Measurements from ENCODE around the gene LCN1. TPM values are rescaled to one million over a fixed set of nuclear protein-coding genes. Genes with fewer than 3 reads are reported as not detected.
"Not testable (repeated sequence)": the region's sequence is repeated elsewhere in the genome, so short reads cannot be mapped to it uniquely, and the experiment has no call there.

Gene LCN1
- total RNA-seq, 3 donors from 2014 or later: not detected

DNA sequence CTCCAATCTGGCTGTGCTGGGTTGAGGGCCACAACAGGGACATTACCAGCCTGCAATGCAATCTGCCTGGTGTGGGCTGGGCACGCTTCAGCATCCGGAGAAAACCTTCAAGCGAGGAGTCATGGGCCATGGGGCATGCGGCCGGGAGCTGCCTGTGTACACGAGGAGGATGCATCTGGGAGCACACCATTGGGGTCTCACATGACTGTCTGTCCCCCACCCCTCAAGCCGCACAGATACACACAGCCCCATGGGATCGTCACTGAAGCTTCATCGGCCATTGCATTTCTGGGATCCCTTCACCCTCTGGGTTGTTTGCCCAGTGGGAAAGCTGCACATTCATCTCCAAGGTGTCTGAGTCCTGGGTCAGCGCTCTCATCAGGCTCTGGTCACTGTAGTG lies 9.9 kb downstream of the LCN1 start:
- Mint-ChIP-seq H3K4me3 (no peak overlapping the region), H3K27me3 (ENCODE audit: low read depth) (peaks cover 13% of the 10 kb centered on the region), H3K9me3 (no peaks in the 10 kb centered on the region), H3K4me1 (ENCODE audit: low read depth) (no peaks in the 10 kb centered on the region), H3K36me3 (ENCODE audit: insufficient read depth) (no peaks in the 10 kb centered on the region)
- DNase-seq (no peak), ATAC-seq (no peak)

- H3K4me3 Mint-ChIP-seq: no peak overlapping the region
- no peaks in the 10 kb centered on the region for H3K4me1 Mint-ChIP-seq (ENCODE audit: low read depth)
- no peak for DNase-seq
- H3K9me3 Mint-ChIP-seq: no peaks in the 10 kb centered on the region
- H3K36me3 Mint-ChIP-seq (ENCODE audit: insufficient read depth): no peaks in the 10 kb centered on the region
- no peak for ATAC-seq
- peaks cover 19% of the 10 kb centered on the region for H3K27me3 Mint-ChIP-seq (ENCODE audit: low read depth)
These were observed 11.9 kb downstream of the LCN1 start for GRCh38 chr9:135533113-135533512.

DNA sequence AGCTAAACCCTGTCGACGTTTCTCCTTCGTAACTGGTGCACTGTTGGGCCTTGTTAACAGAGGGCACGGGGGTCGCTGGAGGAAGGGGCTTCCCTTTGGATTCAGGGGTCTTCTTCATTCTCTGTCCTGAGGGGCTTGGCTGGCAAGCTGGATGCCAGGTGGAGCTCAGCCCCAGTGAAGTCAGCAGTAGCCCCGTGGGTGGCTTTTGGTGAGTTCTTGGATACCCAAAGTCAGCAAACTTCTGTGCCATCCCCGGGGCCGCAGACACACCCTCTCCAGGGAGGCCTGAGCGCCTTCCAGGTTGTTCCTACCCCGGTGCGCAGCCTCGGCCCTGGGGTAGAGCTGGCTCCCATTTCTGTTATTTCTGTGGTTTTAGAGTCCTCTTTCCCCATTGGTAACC lies 12.4 kb downstream of the LCN1 start:
- DNase-seq (no peak), ATAC-seq (no peak)
- Mint-ChIP-seq H3K27me3 (ENCODE audit: low read depth) (peaks cover 23% of the 10 kb centered on the region), H3K36me3 (ENCODE audit: insufficient read depth) (no peaks in the 10 kb centered on the region), H3K4me3 (no peak overlapping the region), H3K9me3 (no peaks in the 10 kb centered on the region), H3K4me1 (ENCODE audit: low read depth) (no peaks in the 10 kb centered on the region)

- not testable (repeated sequence) for H3K4me3 Mint-ChIP-seq; DNase-seq; H3K36me3 Mint-ChIP-seq (ENCODE audit: insufficient read depth); H3K9me3 Mint-ChIP-seq; H3K4me1 Mint-ChIP-seq (ENCODE audit: low read depth); ATAC-seq
- peaks cover 29% of the 10 kb centered on the region for H3K27me3 Mint-ChIP-seq (ENCODE audit: low read depth)
These were observed 13.0 kb downstream of the LCN1 start for GRCh38 chr9:135534192-135534711.

DNA sequence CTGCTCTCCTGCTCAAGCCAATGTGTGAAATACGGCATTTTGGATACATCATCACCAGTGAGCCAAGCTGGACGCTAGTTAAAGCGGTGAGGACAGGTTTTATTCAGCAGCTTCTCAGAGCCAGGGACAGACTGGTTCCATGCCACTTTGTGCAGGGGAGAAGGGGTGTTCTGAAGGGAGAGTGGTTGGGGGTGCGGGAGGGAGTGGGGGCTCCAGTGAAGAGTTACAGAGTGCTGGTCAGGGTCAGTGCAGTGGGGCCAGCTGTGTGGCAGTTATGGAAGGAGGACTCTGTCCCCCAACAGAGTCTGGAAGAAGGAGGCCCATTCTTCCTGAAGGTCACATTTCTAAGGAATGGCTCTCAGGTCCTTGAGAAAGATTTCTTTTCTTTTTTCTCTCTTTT lies 13.6 kb downstream of the LCN1 start:
- not testable (repeated sequence) for H3K9me3 Mint-ChIP-seq; ATAC-seq; DNase-seq; H3K4me1 Mint-ChIP-seq (ENCODE audit: low read depth); H3K36me3 Mint-ChIP-seq (ENCODE audit: insufficient read depth); H3K4me3 Mint-ChIP-seq
- H3K27me3 Mint-ChIP-seq (ENCODE audit: low read depth): peaks cover 30% of the 10 kb centered on the region

DNA sequence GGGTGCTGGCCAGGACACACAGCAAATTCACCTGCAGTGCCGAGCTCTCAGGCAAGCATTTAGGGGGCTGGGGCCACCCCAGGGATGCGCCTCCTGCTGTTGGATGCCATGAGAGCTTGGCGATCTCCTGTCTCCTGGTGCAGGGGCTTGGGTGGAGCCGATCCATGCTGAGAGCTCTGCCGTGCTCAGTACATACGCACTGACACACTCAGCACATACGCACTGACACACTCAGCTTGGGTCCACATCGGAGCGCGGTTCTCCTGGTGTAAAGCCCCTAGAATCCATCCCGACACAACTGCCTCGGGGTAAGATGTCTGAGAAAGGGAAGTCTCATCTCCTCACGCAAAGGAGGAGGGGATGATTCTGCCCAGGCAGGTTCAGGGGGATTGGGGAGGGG lies 14.4 kb downstream of the LCN1 start:
- not testable (repeated sequence) for ATAC-seq; DNase-seq; H3K4me1 Mint-ChIP-seq (ENCODE audit: low read depth); H3K4me3 Mint-ChIP-seq; H3K36me3 Mint-ChIP-seq (ENCODE audit: insufficient read depth); H3K9me3 Mint-ChIP-seq
- peaks cover 33% of the 10 kb centered on the region for H3K27me3 Mint-ChIP-seq (ENCODE audit: low read depth)

- Mint-ChIP-seq H3K9me3 (no peaks in the 10 kb centered on the region), H3K4me1 (ENCODE audit: low read depth) (no peaks in the 10 kb centered on the region), H3K27me3 (ENCODE audit: low read depth) (peaks cover 33% of the 10 kb centered on the region), H3K4me3 (no peak overlapping the region), H3K36me3 (ENCODE audit: insufficient read depth) (no peaks in the 10 kb centered on the region)
- no peak for DNase-seq
- no peak for ATAC-seq
These were observed 15.0 kb downstream of the LCN1 start for GRCh38 chr9:135536216-135536615.

GRCh38 chr9:135543262-135543894 lies 22.1 kb downstream of the LCN1 start:
- H3K4me3 Mint-ChIP-seq; ATAC-seq; DNase-seq; H3K9me3 Mint-ChIP-seq; H3K4me1 Mint-ChIP-seq (ENCODE audit: low read depth); H3K36me3 Mint-ChIP-seq (ENCODE audit: insufficient read depth): not testable (repeated sequence)
- peaks cover 22% of the 10 kb centered on the region for H3K27me3 Mint-ChIP-seq (ENCODE audit: low read depth)

GRCh38 chr9:135544981-135545635 lies 23.9 kb downstream of the LCN1 start:
- Mint-ChIP-seq H3K9me3 (no peaks in the 10 kb centered on the region), H3K4me1 (ENCODE audit: low read depth) (no peaks in the 10 kb centered on the region), H3K4me3 (no peak overlapping the region), H3K36me3 (ENCODE audit: insufficient read depth) (no peaks in the 10 kb centered on the region), H3K27me3 (ENCODE audit: low read depth) (peaks cover 11% of the 10 kb centered on the region)
- DNase-seq (no peak), ATAC-seq (no peak)

DNA sequence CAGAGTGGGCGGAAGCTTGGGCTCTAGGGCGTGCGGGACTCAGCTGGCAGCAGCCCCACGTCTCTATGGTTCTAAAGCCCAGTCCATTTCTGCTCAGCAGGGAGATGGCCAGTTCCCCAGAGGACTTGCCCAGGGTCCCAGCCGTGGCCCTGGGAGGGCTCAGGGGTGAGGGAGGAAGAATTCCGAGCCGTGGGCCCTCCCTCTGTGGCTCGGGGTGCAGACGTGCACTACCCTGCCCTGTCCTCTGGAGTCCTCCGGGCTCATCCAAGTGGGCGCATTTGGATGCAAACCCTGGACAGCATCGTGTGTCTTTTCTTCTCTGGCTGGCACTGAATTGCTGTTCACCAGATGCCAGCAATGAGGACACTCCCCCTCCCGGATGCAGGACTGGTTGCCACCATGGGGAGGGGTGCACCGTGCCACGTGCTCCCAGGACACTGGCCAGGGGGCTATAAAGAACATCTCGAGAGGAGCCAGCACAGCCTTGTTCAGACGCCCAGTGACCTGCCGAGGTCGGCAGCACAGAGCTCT lies 24.5 kb downstream of the LCN1 start, which contains the start of gene OBP2A:
TSS of gene OBP2A (plus strand) at position 481 of the 531 bp plus-strand sequence. CDS start 55 bp downstream, outside the sequence.
- H3K27me3 Mint-ChIP-seq (ENCODE audit: low read depth): peaks cover 11% of the 10 kb centered on the region
- not testable (repeated sequence) for ATAC-seq; H3K36me3 Mint-ChIP-seq (ENCODE audit: insufficient read depth); H3K9me3 Mint-ChIP-seq; H3K4me1 Mint-ChIP-seq (ENCODE audit: low read depth); H3K4me3 Mint-ChIP-seq; DNase-seq

DNA sequence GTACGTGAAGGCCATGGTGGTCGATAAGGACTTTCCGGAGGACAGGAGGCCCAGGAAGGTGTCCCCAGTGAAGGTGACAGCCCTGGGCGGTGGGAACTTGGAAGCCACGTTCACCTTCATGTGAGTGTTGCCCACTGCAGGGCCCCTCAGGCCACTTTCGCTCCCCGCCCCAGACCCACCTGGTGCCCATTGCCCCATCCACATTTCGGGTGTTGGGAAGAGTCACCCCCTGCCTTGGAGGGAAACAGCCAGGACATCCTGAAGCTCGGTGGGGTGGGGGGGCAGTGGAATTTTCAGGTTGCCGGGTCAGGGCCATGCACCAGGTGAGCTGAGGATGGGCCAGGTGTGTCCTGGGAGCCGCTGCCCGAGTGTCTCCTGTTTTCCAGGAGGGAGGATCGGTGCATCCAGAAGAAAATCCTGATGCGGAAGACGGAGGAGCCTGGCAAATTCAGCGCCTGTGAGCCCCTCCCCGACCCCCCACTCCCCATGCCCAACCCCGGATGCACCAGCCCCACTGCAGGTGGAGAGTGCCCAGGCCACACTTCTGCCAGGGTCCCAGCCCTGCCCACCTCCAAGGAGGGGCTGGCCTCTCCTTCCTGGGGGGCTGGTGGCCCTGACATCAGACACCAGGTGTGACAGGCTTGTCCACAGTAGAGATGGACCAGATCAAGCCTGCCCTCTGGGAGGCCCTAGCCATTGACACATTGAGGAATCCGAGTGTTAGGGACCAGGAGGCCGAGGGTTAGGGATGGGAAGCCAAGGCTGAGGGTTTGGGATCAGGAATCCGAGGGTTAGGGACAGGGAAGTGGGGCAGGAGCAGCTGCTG lies 25.8 kb downstream of the LCN1 start:
- not testable (repeated sequence) for H3K9me3 Mint-ChIP-seq; H3K4me3 Mint-ChIP-seq; ATAC-seq; H3K4me1 Mint-ChIP-seq (ENCODE audit: low read depth); H3K36me3 Mint-ChIP-seq (ENCODE audit: insufficient read depth); DNase-seq
- peaks cover 13% of the 10 kb centered on the region for H3K27me3 Mint-ChIP-seq (ENCODE audit: low read depth)

- ATAC-seq: no peak
- Mint-ChIP-seq H3K9me3 (no peaks in the 10 kb centered on the region), H3K4me1 (ENCODE audit: low read depth) (no peaks in the 10 kb centered on the region), H3K4me3 (no peak overlapping the region), H3K27me3 (ENCODE audit: low read depth) (peaks cover 13% of the 10 kb centered on the region), H3K36me3 (ENCODE audit: insufficient read depth) (no peaks in the 10 kb centered on the region)
- no peak for DNase-seq
These were observed 26.8 kb downstream of the LCN1 start for GRCh38 chr9:135547756-135548736.

DNA sequence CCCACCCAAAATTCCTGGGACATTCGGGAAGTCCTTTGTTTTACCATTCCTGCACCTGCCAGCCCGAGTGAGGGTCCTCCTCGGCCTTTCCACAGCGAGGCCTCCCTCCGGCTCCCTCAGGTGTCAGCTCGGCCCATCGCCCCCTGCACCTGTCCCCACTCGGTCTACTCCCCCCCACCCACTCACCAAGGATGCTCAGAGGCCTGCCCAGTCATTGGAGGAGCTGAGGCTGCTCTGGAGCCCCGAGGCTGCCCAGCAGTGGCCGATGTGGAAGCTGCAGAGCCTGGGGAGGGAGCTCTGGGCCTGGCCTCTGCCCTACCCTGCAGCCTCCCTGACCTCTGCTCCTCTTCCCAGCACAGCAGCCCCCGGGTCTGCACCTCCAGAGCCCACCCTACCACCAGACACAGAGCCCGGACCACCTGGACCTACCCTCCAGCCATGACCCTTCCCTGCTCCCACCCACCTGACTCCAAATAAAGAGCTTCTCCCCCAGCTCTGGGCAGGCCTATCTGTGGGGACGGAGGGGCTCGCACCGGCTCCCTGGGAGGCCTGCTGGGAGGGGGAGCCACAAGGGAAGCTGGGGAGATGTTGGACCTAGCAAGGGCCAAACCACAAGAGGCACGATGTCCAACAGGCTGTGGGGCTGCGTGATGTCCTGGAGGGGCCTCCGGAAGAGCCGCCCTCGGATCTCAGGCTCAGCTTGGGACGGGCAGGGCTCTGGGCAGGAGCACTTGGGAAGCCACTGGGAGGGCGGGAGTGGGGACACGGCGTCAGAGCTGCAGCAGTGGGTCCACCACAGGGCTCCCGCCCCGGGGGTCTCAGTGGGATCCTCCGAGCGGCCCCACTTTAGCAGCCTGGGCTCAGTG lies 28.5 kb downstream of the LCN1 start:
- H3K36me3 Mint-ChIP-seq (ENCODE audit: insufficient read depth); H3K27me3 Mint-ChIP-seq (ENCODE audit: low read depth); H3K9me3 Mint-ChIP-seq; DNase-seq; H3K4me3 Mint-ChIP-seq; H3K4me1 Mint-ChIP-seq (ENCODE audit: low read depth); ATAC-seq: not testable (repeated sequence)

Data from activated T-cell treated with anti-CD3 and anti-CD28 coated beads, Interleukin-2, amount 50 U/mL, for 4 hours (primary cell).